ENCODE results near the gene EHF.

- TF ChIP-seq POLR2A (IDR thresholded peaks at IDR 0.05) (no peak), CTCF (IDR thresholded peaks at IDR 0.05) (no peak), POLR2AphosphoS5 (IDR thresholded peaks at IDR 0.05) (no peak)
These were observed 86.6 kb downstream of the EHF start for GRCh38 chr11:34707462-34707840.

Data from prostate gland (tissue), 2 donors.